22Rv1 (cell line): ENCODE results near the gene PRKAG3.

Experiments used
- H3K27ac ChIP-seq: fragments of 450-650 bp; 2 replicates; pipeline ENCODE4 v1.5.1; 2017
- ZFX ChIP-seq: fragments of 450-650 bp; IDR thresholded peaks from 2 replicates; pipeline ENCODE4 v1.6.1; 2017; ENCODE audit warnings: antibody characterized with exemption, borderline replicate concordance
- TF ChIP-seq, protein P1 (sequence below): fragments of 450-650 bp; IDR thresholded peaks from 2 replicates; pipeline ENCODE4 v1.5.1; 2017; ENCODE audit warnings: mild to moderate bottlenecking

The PRKAG3 gene

DNA sequence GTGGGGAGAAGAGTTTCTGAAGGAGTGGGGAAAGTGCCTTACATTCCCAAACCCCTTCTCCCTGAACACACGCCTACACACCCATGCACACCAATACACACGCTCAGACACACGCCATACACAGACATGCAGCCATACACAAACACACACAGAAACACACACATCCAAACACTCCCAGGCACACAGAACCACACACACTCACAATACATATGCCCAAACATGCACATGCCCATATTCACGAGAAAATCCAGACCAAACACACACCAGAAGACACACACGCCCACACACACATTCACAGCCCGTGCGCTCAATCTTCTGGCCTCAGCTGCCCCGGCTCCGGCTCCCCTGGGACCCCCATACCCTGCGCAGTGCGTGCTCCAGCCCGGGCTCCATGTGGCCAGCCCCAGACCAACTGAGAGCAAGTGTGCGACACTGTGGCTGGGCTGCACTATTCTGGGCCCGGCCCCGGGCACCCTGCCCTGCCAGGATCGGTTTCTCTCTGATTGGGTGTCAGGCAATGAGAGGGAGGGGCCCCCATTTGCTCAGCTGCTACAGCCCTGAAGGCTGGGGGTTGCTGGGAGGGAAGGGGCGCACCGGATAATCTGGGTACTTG is at the start of gene PRKAG3:
Gene PRKAG3, minus strand, starts transcription at position 426 of the 613 bp plus-strand sequence.
- TF ChIP-seq ZFX: no peak
- TF ChIP-seq, protein P1, sequence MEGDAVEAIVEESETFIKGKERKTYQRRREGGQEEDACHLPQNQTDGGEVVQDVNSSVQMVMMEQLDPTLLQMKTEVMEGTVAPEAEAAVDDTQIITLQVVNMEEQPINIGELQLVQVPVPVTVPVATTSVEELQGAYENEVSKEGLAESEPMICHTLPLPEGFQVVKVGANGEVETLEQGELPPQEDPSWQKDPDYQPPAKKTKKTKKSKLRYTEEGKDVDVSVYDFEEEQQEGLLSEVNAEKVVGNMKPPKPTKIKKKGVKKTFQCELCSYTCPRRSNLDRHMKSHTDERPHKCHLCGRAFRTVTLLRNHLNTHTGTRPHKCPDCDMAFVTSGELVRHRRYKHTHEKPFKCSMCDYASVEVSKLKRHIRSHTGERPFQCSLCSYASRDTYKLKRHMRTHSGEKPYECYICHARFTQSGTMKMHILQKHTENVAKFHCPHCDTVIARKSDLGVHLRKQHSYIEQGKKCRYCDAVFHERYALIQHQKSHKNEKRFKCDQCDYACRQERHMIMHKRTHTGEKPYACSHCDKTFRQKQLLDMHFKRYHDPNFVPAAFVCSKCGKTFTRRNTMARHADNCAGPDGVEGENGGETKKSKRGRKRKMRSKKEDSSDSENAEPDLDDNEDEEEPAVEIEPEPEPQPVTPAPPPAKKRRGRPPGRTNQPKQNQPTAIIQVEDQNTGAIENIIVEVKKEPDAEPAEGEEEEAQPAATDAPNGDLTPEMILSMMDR: no peak
- no peak within 1 kb of the TSS for H3K27ac ChIP-seq

DNA sequence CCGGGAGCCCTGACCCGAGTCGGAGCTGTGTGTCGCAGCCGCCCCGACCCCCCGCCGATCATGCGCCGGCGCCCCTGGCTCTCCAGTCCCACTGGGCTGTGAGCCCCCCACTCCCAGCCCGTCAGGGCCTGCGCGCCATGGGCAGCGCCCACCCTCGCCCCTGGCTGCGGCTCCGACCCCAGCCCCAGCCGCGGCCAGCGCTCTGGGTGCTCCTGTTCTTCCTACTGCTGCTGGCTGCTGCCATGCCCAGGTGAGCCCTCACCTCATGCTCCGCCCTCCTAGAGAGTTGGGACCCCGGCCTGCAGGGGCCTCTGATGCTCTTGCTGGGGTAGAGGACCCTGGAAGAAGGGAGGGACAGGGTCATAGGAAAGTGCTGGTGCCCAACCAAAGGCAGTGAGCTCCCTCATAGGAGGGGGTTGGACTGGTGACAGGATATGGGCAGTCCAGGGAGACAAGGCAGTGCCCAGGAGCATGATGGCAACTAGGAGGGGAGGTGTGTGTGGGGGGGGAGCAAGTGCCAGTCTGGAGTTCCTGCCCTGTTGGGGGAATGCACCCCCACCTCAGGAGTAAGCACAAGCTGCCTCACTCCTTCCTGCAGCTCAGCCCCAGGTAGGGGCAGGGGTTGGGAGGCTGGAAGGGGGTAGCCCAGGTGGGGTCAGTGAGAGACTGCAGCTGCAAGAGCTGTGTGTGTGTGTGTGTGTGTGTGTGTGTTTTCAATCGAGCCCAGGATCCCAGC is 49.4 kb upstream of the PRKAG3 start:
- H3K27ac ChIP-seq: no peak overlapping the region

DNA sequence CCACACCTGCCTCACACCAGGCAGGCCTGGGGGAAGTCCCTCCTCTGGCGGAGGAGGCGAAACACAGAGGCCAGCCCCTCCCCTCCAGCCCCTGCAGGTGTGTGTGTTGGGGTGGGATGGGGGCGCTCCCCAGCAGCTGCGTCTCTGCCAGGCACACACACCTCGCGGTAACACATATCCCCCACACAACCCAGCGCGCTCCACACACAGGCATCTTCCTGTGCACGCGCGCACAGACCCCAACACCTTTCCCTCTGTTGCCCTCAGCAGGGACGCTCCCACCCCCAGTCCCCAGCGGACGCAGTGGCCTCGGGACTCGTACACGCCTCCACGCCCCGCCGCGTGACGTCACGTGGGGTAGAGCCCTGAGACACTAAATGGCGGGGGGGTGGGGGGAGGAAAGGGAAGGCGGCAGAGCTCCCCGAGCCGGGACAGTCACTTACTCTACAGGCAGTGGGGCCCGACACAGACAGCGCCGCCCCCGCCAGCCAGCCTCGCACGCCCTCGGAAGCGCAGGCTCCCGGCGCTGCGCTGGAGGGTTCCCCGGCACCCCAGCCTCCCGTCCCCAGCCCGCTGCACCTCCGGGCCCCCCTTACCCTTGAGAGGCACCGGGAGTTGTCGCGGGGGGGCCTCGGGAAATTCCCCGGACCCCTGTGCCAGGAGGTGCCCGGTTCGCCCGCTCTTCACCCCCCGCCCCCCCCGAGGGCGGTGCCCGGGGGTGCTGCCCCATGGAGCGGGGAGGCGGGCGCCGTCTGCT is 48.7 kb upstream of the PRKAG3 start, which contains the start of gene WNT10A:
Gene WNT10A, plus strand, starts transcription at position 751 of the 757 bp plus-strand sequence. CDS start 144 bp downstream, outside the sequence.
- TF ChIP-seq, protein P1: no peak
- TF ChIP-seq ZFX: no peak
- no peak within 1 kb of the TSS for H3K27ac ChIP-seq

More for the DNA sequence above, 49.4 kb upstream of the PRKAG3 start:
- TF ChIP-seq, protein P1: no peak
- no peak for TF ChIP-seq ZFX

DNA sequence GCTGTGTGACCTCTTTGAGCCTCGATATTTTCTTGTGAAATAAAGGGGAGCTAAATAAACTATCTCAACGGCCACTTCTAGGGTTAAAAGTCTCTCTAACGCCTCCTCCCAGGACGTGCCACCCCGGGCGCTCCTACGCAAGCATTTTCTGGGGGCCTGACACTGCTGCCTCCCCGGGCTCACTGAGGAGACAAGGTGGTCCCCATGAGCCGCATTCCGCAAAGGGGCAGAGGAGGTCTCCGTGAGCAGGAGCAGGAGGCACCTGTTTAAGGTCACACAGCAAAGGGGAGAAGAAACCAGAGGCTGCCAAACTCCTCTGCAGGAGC is 48.1 kb upstream of the PRKAG3 start:
- H3K27ac ChIP-seq: no peak overlapping the region
- no peak for TF ChIP-seq ZFX
- TF ChIP-seq, protein P1: no peak

DNA sequence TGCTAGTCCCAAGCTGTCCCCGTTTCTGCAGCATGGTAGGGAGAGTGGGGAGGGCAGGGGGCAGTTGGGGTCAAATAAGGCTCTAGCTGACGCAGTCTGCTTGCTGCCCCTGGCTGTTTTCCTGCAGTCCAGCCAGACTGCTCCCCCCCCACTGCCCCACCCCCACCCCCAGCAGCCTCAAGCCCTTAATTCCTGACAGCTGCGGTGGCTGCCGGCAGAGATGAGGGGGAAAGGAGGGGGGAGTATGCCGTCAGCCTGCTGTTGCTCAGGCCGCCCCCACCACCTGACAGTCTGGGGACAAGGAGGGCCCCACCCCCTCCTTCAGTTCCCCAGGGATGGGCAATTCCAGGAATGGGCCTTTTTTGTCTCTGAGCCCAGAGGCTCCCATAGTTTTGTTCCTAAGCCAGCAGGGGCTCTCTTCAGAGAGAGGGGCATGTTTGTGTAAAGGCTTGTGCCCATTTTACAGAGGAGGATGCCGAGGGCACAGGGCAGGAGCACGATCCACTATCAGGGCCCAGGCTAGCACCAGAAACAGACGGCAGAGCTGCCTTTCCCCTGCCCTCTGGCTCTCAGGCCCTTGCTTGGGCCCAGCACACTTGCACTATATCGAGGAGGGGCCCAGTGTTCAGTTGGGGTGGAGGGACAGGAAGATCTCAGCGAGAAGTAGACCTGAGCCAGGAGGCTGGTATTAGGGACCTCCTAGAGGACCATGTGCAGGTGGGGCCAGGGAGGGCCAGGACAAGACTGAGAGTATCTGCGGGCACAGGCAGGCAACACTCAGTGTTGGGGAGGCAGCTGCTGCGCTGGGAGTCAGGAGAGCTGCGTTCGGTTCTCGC is 47.5 kb upstream of the PRKAG3 start:
- no peak overlapping the region for H3K27ac ChIP-seq
- TF ChIP-seq, protein P1: no peak
- TF ChIP-seq ZFX: no peak

DNA sequence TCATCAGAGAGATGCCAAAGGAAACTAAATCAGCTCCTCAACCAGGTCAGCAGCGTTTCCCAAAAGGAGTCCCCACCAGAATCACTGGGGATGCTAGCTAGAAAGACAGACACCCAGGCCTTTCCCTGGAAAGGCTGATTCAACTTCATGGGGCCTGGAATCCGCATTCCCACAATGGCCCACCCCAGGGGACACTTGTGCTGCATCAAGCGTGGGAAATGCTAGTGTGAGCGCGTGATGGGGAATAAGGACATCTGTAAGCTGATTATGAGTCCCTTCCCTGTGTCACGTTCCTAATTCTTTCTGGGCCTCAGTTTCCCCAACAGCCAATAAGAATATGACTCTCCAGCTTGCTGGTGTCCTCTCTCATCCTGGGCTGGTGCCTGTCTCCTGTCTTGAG is 46.9 kb upstream of the PRKAG3 start:
- TF ChIP-seq, protein P1: no peak
- no peak for TF ChIP-seq ZFX
- H3K27ac ChIP-seq: no peak overlapping the region
